ENCODE results near the gene GYPE.
"Not testable (repeated sequence)": the region's sequence is repeated elsewhere in the genome, so short reads cannot be mapped to it uniquely, and the experiment has no call there.

The GYPE gene

DNA sequence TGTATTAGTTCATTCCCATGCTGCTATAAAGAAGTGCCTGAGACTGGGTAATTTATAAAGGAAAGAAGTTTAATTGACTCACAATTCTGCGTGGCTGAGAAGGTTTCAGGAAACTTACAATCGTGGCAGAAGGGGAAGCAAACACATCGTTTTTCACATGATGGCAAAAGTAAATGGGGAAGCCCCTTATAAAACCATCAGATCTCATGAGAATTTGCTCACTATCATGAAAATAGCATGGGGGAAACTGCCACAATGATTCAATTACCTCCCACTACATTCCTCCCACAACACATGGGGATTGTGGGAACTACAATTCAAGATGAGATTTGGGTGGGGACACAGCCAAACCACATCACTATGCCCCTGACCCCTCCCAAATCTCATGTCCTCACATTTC lies 35.4 kb downstream of the GYPE start:
- not testable (repeated sequence) for DNase-seq (ENCODE audit: low spot score)

DNA sequence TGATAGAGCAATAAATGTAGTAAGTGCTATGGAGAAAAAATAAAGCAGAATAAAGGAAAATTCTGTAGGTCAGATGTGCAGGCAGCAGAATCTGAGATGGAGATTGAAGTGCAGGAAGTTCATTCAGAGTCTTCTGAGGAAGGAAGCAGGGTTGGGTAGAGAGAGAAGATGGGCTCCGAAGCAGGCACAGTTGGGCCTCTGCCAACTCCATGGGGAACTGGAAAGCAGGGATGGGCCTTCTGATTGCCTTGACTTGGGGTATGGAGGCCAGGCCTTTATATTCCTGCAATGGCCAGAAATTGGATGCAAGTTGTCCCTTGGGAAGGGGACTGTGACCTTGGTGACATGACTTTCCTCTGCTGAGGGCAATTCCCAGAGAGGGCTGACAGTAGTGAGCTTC lies 42.6 kb downstream of the GYPE start:
- DNase-seq (ENCODE audit: low spot score), result not testable (repeated sequence)

DNA sequence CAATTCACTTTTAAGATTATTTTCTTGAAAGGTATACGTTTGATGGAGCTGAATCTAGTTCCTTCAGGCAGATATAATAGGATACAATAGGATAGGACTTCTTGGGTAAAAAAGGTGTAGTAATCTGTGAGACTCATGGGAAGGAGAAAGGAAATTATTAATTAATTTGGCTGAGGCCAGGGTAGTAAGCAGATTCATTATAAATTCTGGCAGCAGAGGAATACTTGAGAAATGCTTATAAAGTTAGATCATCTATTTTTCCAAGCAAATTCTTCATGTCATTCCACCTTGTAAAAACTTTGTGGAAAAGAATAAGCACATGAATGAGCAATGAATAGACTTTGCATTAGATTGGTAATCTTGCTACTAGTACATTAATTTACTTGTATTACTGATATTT lies 46.9 kb downstream of the GYPE start:
- DNase-seq (ENCODE audit: low spot score), result no peak

DNA sequence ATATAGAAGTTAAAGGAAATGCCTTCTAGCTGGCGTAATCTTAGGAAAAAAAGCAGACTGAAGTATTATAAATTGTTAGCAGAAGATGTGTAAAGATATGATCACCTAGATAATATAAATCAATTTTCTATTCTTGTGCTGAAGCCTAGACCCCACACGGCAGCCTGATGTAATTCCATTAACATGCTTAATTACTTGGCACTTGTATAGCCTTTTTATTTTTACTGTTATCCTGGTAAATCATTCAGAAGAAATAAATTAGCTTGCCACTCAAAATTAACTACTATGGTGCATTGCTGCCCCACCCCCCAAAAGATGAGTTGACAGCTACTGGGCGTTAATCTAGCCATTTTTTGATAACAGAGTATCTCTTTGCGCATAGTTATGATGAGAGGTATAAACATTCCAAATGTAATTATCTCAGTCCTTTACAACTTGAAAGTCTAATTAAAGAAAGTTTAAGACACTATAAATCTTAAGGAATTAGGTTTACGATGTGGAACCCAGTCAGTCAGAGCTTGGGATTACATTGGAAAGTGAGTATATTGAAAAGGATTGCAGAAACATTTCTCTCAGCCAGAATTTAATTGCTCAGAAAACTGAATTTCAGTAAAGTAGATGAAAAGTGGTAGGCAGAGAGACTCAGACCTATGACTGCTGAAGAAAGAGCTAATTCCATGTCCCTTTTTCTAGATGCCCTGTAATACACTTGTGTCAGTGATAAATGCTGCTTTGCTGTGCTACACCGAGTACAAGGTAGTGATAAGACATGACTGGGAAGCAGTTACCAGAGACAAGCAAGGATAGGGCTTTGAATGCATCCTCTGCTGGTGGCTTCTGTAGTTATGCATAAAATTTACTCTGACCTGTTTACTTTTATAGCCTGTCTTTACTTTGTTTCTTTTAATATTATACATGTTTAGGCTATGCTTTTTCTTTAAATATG lies 47.7 kb downstream of the GYPE start:
- not testable (repeated sequence) for DNase-seq (ENCODE audit: low spot score)

DNA sequence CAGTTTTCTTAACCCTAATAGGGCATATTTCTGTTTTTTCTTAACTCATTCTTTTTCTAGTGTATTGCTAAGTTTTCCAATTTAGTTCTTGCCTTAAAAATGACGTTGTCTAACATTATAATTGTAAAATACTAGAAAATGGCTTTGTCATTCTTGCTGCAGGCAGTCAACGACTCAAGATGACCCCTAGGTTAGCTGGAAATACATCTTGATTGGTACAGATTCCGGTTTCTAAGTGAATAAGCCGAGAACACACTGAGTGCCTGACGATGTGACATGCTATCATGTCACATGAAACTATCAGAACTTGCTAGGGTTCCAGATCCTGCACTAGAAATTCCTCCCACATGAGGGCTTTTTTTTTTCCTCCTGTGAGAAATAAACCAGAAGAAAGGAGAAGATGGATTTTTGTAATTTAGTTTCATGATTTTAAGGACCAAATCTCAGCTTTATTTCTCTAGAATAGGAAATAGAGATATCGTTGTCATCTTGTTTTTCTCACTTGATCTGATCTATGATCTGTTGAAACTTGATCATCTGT lies 49.3 kb downstream of the GYPE start:
- not testable (repeated sequence) for DNase-seq (ENCODE audit: low spot score)

DNA sequence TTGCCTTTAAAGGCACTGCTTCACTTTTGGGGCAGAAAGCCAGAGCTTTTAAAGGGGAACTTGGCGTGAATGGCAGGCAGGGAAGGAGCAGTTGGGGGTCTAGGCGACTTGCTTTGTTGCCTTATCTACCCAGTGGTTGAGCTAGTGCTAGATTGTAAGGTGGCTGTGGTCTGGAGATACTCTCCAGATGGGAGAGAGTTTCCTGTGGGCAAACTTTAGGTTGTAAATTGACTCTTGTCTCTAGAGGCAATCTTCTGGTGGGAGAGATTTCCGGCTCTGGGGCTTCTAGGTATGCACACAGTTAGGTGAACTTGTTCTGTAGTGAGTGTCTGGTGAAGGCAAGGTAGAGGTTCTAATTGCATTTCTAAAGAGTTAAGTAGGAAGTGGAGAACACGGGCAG lies 50.7 kb downstream of the GYPE start:
- not testable (repeated sequence) for DNase-seq (ENCODE audit: low spot score)

DNA sequence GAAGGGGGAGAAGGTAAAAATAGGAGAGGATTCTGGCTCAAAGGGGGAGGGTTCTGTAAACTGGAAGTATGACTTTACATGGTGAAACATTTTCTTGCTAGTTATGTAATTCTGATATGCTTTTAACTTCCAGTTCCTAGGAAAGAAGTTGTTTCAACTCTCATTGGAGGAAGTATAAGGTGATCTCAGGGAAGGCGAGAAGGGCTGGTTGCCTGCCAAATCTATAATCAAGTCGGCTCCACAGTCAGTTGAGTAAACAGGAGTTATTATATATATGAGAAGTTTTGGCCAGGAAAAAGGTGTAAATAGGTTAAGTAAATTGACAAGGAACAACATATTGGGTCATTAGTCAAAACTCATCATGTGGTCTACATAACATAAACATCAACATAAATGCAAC lies 56.1 kb downstream of the GYPE start:
- DNase-seq (ENCODE audit: low spot score), result not testable (repeated sequence)

DNA sequence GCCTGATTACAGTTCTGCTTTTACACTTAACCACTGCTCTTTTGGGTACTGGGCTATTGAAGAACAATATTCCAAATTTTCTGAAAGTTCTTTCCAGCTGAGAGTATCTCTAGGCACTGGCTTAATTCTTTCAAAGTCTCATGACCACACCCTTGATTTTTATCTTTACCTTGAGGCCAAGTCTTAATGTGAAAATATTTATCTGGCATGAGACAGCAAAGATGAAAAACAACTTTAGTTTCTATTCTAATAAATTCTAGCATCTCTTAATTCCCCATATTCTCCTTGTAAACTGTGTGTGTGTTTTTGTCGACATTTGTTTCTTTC lies 61.9 kb downstream of the GYPE start:
- not testable (repeated sequence) for DNase-seq (ENCODE audit: low spot score)

DNA sequence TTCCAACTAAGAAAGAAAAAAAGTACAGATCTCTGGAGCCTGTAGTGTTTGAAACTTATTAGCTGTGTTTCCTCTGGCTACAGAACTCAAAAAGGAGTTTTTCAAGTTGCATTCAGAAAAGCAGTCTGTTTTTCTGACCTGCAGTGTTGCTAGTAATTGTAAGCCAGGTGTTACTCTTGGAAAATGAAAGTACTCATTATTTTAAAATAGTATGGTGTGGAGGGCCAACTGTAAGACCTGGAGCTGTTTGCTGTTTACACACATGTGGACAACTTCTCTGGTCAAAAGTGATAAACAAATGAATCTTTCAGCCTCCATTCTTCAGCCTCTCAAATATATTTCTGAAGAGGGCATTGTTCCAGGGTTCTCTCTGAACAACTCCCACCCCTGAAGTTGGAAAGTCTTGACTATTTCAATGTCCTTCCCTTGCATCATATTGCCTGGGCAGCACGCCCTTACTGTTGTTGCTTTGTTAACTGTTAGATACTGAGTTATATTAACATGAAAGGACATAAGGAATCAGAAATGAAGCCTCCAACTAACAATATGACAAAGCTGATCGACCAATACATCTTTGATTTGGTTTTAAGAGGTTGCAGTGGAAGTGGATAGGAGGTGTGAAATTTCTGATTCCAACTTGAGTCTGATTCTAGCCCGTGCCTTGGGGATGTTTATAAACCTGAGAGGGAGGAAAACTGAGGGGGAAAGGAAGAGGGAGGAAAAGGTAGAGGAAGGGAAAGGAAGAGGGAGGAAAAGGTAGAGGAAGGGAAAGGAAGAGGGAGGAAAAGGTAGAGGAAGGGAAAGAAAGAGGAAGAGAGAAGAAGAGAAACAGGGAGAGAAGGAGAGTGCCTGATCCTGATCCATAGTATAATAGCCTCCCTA lies 62.5 kb downstream of the GYPE start:
- DNase-seq (ENCODE audit: low spot score), result not testable (repeated sequence)

DNA sequence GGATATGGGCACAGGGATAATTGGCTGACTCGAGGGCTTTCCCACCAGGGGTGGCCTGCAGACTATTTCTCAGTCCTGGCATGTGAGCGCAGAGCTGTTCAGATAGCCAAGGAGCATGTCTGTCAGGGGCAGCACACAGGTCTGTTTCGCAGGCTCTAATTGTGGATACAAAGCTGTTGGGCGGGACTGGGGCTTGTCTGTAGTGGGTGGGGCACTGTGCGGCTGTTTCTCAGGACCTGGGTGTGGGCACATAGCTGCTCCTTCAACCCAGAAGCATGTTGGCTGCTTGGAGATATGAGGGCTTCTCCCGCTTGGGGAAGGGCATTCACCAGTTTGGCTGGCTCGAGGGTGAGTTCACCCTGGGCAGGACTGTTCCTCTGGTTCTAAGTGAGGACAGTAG lies 65.9 kb downstream of the GYPE start:
- not testable (repeated sequence) for DNase-seq (ENCODE audit: low spot score)

DNA sequence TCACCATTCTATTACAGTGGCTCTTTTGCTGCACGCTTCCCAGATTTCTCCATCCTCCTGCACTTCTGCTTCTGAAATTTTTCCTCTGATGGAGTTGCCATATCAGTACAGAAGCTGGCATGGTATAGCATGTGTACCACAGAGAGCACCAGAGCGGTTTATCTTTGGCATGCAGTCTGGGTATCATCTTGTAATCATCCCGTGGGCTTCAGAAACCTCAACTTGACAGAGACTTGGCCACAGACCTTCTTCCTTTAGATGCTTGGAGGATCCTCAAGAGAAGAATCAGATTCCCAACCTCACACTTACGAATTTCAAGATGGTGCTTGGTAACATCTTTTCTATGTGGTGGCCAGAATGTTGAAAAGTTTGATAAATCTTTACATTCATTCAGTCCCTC lies 71.2 kb downstream of the GYPE start:
- not testable (repeated sequence) for DNase-seq (ENCODE audit: low spot score)

DNA sequence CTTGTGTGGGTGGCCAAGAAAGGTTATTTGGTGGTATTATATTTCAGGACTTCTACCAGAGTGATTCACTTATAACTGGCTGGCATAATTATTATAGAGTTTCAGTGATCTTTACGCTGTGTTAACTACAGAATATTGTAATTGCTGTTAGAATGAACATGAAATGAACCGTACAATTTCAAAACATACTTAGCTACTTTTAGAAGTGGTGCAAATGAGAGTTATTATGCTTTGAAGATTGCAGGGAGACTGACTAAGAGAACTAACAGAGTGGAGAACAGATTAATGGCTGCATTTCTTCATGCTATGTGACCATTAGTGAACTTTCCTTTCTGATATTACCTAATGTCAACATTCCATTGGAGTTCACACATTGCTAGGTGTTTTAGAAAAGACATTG lies 71.7 kb downstream of the GYPE start:
- not testable (repeated sequence) for DNase-seq (ENCODE audit: low spot score)

DNA sequence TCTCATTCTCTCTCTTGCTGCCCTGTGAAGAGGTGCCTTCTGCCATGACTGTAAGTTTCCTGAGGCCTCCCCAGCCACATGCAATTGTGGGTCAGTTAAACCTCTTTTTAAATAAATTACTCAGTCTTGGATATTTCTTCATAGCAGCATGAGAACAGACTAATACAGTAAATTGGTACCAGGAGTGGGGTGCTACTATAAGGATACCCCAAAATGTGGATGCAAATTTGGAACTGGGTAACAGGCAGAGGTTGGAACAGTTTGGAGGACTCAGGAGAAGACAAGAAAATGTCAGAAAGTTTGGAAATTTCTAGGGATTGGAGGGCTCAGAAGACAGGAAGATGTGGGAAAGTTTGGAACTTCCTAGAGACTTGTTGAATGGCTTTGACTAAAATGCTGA lies 74.8 kb downstream of the GYPE start:
- DNase-seq (ENCODE audit: low spot score), result not testable (repeated sequence)

DNA sequence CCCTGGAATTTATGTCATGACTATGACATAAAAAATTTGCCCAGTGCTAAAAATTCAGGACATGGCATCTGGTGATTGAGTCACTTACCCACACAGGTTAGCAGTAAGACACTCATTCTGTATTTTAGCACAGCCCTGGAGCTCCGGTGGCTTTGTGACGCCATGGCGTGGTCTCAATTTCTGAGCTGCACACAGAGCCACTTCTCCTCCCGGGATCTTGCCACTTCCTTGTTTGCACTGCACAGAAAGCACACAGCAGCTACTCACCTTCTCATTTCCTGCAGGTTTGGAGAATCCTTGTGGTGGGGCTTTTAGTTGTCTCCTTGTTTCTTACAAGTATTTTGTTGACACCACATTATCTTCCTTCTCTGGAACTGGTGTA lies 76.1 kb downstream of the GYPE start:
- DNase-seq (ENCODE audit: low spot score), result not testable (repeated sequence)
